Heart left ventricle (tissue), 16 donors: Measurements from ENCODE around the gene EI24. TPM values are rescaled to one million over a fixed set of nuclear protein-coding genes. Genes with fewer than 3 reads are reported as not detected.

Experiments
- ATAC-seq, 4 donors: fragments of 200-7000 bp; cut with Tn5 transposase; one replicate each; pipeline ENCODE4 v1.9.1; 2020 to 2022; ENCODE audit warnings: moderate library complexity in 4 of 4, mild to moderate bottlenecking in 3 of 4, moderate number of reproducible peaks in 1 of 4
- DNase-seq, 5 donors: peaks; one replicate each; pipeline ENCODE4 v3.0.0-alpha.2; 2020
- H3K27ac ChIP-seq, 12 donors: fragments of 200-600 bp; sonication (generic) in 4 of 12; one replicate each; pipeline versions ENCODE4 v1.5.0 to v1.8.0; 2016 to 2022; ENCODE audit warnings: mild to moderate bottlenecking in 2 of 12
- H3K27me3 ChIP-seq, 9 donors: fragments of 200-600 bp; sonication (generic) in 2 of 9; one replicate each; pipeline versions ENCODE4 v1.5.1 to v1.8.0; 2016 to 2022; ENCODE audit warnings: mild to moderate bottlenecking in 3 of 9
- H3K36me3 ChIP-seq, 9 donors: fragments of 200-600 bp; sonication (generic) in 2 of 9; one replicate each; pipeline versions ENCODE4 v1.5.0 to v1.8.0; 2018 to 2022; ENCODE audit warnings: mild to moderate bottlenecking in 2 of 9
- H3K4me1 ChIP-seq, 12 donors: fragments of 200-600 bp; sonication (generic) in 4 of 12; one replicate each; pipeline versions ENCODE4 v1.5.0 to v1.8.0; 2016 to 2022; ENCODE audit warnings: mild to moderate bottlenecking in 3 of 12
- H3K4me3 ChIP-seq, 12 donors: fragments of 200-600 bp; sonication (generic) in 4 of 12; one replicate each; pipeline versions ENCODE4 v1.5.0 to v1.8.0; 2017 to 2022; ENCODE audit warnings: mild to moderate bottlenecking in 9 of 12, moderate library complexity in 4 of 12
- H3K9me3 ChIP-seq, 12 donors: fragments of 200-600 bp; sonication (generic) in 4 of 12; one replicate each; pipeline versions ENCODE4 v1.5.0 to v1.8.0; 2016 to 2022; ENCODE audit warnings: mild to moderate bottlenecking in 1 of 12
- CTCF ChIP-seq, 12 donors: fragments of 200-600 bp; sonication (generic) in 4 of 12; IDR thresholded peaks; one replicate each; pipeline versions ENCODE4 v1.5.0 to v1.8.0; 2018 to 2022; ENCODE audit warnings: antibody characterized with exemption in 12 of 12, mild to moderate bottlenecking in 5 of 12
- POLR2A ChIP-seq, 2 donors: fragments of 450-650 bp; IDR thresholded peaks; one replicate each; pipeline ENCODE4 v1.6.1; 2017; ENCODE audit warnings: antibody characterized with exemption in 2 of 2, mild to moderate bottlenecking in 2 of 2, moderate library complexity in 2 of 2
- WGBS, 4 donors: extraction: QIAGEN DNeasy Blood & Tissue Kit in 2 of 4; methylation state at CpG; one replicate each; pipeline versions ENCODE4 v1.1.5 to v1.1.7; 2013 to 2018; 5-methylcytosine and 5-hydroxymethylcytosine counted together
- intact Hi-C, 10 donors: fragments of 100-400 bp; cut with DNase I; formaldehyde crosslinking; loops; one replicate each; pipeline versions ENCODE4 v1.11.1 to v1.14.2; 2022
- long read RNA-seq, 3 donors: library from polyadenylated mRNA; unstranded; transcript quantifications; one replicate each; pipeline ENCODE4 v2.0.0, GENCODE V29; 2020 to 2021
- polyA plus RNA-seq, 2 donors: library from polyadenylated mRNA; stranded (reverse); fragments of 200-250 nt; gene quantifications; one replicate each; pipeline ENCODE4 v1.2.3, GENCODE V29; 2013
- total RNA-seq, 9 donors: library from RNA; depleted of rRNA in 2 of 9; stranded (reverse); fragments of >200 nt in 2 of 9; fragmentation: NEBNext Ultra II Directional in 3 of 9; extraction: Animal tissue kit (Norgen Biotek cat#: 25700) in 3 of 9; gene quantifications; one replicate each; pipeline versions ENCODE4 v1.1.0 to v1.2.4, GENCODE V29; 2016 to 2023
- donor health status: ischemic (EF 13 %, LVEDD 7.1; RV severe dilation, severe dysfunction).
- donor health status: healthy with polysubstance abuse.
- donor health status: DM: no; HTN: yes; CAD: no.
- donor health status: DM: no; HTN: no; CAD: no.
- donor health status: ischemic (EF 25% LVEDD 6.9; RV normal size, moderate dysfunction).
- donor health status: ischemic (EF 25% LVEDD 5.7; RV mildly dilated, moderate dysfunction).
- donor health status: healthy.
- donor health status: DM: yes; HTN: yes; CAD: no.
- donor health status: ischemic (EF 35%, LVEDD 5.7; RV mildly dilated, moderate dysfunction).
- donor health status: nonischemic (EF 11% LVEDD 7.7; RV severe dilation, severe dysfunction).
- donor health status: DM: yes; HTN: yes; CAD: no.
- donor health status: PGD.
- donor health status: ischemic (EF 29% LVEDD 5.4; RV normal size, mild dysfunction).
- donor health status: nonischemic (EF 23%, LVEDD 6.1; RV moderate dilation, normal function).

The EI24 gene
- 10 to 100 TPM; 47.7 to 72.4 (median 53.8) TPM for total RNA-seq
- 100 to 1,000 TPM in 1 of 2 donors, 10 to 100 TPM in 1; 20.6 to 125 TPM for polyA plus RNA-seq
- long read RNA-seq, donor 1, transcript EI24-204 (10 exons, 1,625 nt): minor isoform, 6 of 89 reads
- long read RNA-seq, donor 1, transcript EI24-201 (11 exons, 2,455 nt): major isoform, 73 of 89 reads
- long read RNA-seq, donor 1, partial matches to known transcripts: 1 of 89 reads
- long read RNA-seq, donor 1, other reads (novel, unspliced or antisense): 8 of 89 reads
- long read RNA-seq, donor 2, transcript EI24-201 (11 exons, 2,455 nt): major isoform, 70 of 105 reads
- long read RNA-seq, donor 2, transcript EI24-204 (10 exons, 1,625 nt): minor isoform, 9 of 105 reads
- long read RNA-seq, donor 2, partial matches to known transcripts: 13 of 105 reads
- long read RNA-seq, donor 2, other reads (novel, unspliced or antisense): 9 of 105 reads
- long read RNA-seq, donor 3, transcript EI24-201 (11 exons, 2,455 nt): major isoform, 55 of 76 reads
- long read RNA-seq, donor 3, transcript EI24-204 (10 exons, 1,625 nt): minor isoform, 9 of 76 reads
- long read RNA-seq, donor 3, partial matches to known transcripts: 5 of 76 reads
- long read RNA-seq, donor 3, other reads (novel, unspliced or antisense): 7 of 76 reads

GRCh38 chr11:125568970-125569914, at the start of gene EI24:
TSS of gene EI24 (plus strand) at chr11:125569477. CDS start at chr11:125572528, 3,051 bp downstream.
- H3K27ac ChIP-seq: peak within 1 kb of the TSS; percentile 71 to 93 (median 87)
- intact Hi-C loops: loop anchor here in 4 of 10 donors (1.0 to 10.0 kb wide), 4 partner anchors 23 to 306 kb away; partner anchors contain the start of genes CHEK1 (in 2 of the 4) and STT3A (in 1 of the 4)

GRCh38 chr11:125519860-125520834, 49.1 kb upstream of the EI24 start:
- intact Hi-C loops: no loop called here
- Histone ChIP-seq H3K27me3 (no peaks in the 10 kb centered on the region), H3K4me3 (no peak overlapping the region), H3K36me3 (no peaks in the 10 kb centered on the region), H3K4me1 (peaks cover 0 to 4% (median 0%) of the 10 kb centered on the region in 12 donors), H3K27ac (no peak overlapping the region), H3K9me3 (peaks cover 0 to 11% (median 0%) of the 10 kb centered on the region in 12 donors)
- 91 to 92% (median 92%) methylated on average over 2 of the region's 2 CpGs for WGBS, 4 donors
- ATAC-seq (no peak), DNase-seq (no peak)
- no peak for TF ChIP-seq CTCF (IDR thresholded peaks at IDR 0.05)
- TF ChIP-seq POLR2A (IDR thresholded peaks at IDR 0.05): no peak

More at GRCh38 chr11:125568970-125569914, at the start of gene EI24:
- peak; percentile 62 to 93 (median 75) for TF ChIP-seq CTCF (IDR thresholded peaks at IDR 0.05)
- TF ChIP-seq POLR2A (IDR thresholded peaks at IDR 0.05): peak; percentile 22 to 88
- H3K4me3 ChIP-seq: peak within 1 kb of the TSS; percentile 84 to 100 (median 96)
- peaks cover 0 to 22% (median 10%) of the 10 kb centered on the region in 12 donors for H3K4me1 ChIP-seq
- peak; percentile 100 for ATAC-seq
- peak; percentile 92 to 96 (median 95) for DNase-seq
- peaks cover 0 to 22% (median 18%) of the 10 kb centered on the region in 9 donors for H3K36me3 ChIP-seq
- WGBS, 4 donors: 1 to 3% (median 2%) methylated on average over 33 to 83 of the region's 83 CpGs
- no peaks in the 10 kb centered on the region for H3K9me3 ChIP-seq
- H3K27me3 ChIP-seq: no peaks in the 10 kb centered on the region

- 51 to 66% (median 62%) methylated on average over 5 of the region's 5 CpGs for WGBS, 4 donors
- Histone ChIP-seq H3K9me3 (peaks cover 0 to 3% (median 0%) of the 10 kb centered on the region in 12 donors), H3K36me3 (no peaks in the 10 kb centered on the region), H3K27me3 (no peaks in the 10 kb centered on the region), H3K27ac (no peak overlapping the region), H3K4me3 (no peak overlapping the region), H3K4me1 (no peaks in the 10 kb centered on the region)
- intact Hi-C loops: no loop called here
- DNase-seq (no peak), ATAC-seq (no peak)
- TF ChIP-seq CTCF (IDR thresholded peaks at IDR 0.05) (no peak), POLR2A (IDR thresholded peaks at IDR 0.05) (no peak)
These were observed 44.0 kb upstream of the EI24 start for GRCh38 chr11:125525303-125525702.
